Suprapubic skin (tissue), 3 donors: Measurements from ENCODE around the gene NEGR1.

Source experiments
- EP300 ChIP-seq: sonication (generic); formaldehyde crosslinking; IDR thresholded peaks from one replicate; pipeline ENCODE4 v1.6.1; 2017; ENCODE audit warnings: antibody characterized with exemption
- POLR2A ChIP-seq, 2 donors: fragments of 450-650 bp; IDR thresholded peaks; one replicate each; pipeline ENCODE4 v1.6.1; 2017; ENCODE audit warnings: antibody characterized with exemption in 2 of 2, mild to moderate bottlenecking in 2 of 2, moderate library complexity in 2 of 2
- TF ChIP-seq, protein P1 (sequence below), 2 donors: fragments of 200-600 bp in 1 of 2; fragments of 450-650 bp in 1 of 2; sonication (generic) in 1 of 2; IDR thresholded peaks; one replicate each; pipeline ENCODE4 v1.5.1; 2016 to 2019; ENCODE audit warnings: antibody characterized with exemption in 2 of 2, mild to moderate bottlenecking in 1 of 2, moderate library complexity in 1 of 2

DNA sequence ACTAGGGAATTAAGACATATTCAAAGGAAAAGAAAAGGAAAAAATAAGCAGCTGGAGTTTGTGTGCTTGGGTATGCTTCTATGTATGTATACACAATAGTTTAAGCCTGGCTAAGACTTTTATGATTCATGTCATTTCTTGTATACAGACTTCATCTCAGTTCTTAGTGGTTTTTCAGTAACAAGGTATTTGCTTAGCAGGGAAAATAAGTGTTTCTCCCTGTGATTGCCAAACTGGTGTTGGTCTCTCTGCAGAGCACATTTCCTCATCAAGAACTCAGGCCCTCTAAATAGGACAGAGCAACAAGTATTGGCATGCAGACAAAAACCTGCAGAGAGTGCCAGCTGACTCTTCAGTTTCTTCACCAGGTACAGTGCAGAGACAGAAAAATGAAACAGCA lies 717.1 kb downstream of the NEGR1 start:
- TF ChIP-seq, protein P1, sequence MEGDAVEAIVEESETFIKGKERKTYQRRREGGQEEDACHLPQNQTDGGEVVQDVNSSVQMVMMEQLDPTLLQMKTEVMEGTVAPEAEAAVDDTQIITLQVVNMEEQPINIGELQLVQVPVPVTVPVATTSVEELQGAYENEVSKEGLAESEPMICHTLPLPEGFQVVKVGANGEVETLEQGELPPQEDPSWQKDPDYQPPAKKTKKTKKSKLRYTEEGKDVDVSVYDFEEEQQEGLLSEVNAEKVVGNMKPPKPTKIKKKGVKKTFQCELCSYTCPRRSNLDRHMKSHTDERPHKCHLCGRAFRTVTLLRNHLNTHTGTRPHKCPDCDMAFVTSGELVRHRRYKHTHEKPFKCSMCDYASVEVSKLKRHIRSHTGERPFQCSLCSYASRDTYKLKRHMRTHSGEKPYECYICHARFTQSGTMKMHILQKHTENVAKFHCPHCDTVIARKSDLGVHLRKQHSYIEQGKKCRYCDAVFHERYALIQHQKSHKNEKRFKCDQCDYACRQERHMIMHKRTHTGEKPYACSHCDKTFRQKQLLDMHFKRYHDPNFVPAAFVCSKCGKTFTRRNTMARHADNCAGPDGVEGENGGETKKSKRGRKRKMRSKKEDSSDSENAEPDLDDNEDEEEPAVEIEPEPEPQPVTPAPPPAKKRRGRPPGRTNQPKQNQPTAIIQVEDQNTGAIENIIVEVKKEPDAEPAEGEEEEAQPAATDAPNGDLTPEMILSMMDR (IDR thresholded peaks at IDR 0.05): no peak
- TF ChIP-seq EP300: no peak
- TF ChIP-seq POLR2A (IDR thresholded peaks at IDR 0.05): no peak
